GM12875 (cell line): Measurements from ENCODE around the gene CFB.
A peak's percentile ranks its signal among the peaks of the same experiment; 100 is the strongest.
"Not testable (repeated sequence)": the region's sequence is repeated elsewhere in the genome, so short reads cannot be mapped to it uniquely, and the experiment has no call there.

Source experiments
- H3K4me3 ChIP-seq: one replicate; pipeline ENCODE4 v1.5.1; 2011; ENCODE audit warnings: low read depth, low read length, control low read depth
- CTCF ChIP-seq: IDR thresholded peaks from 2 replicates; pipeline ENCODE4 v1.5.1; 2011; ENCODE audit warnings: low read depth, mild to moderate bottlenecking, control low read depth, inconsistent platforms, low read length, moderate library complexity, borderline replicate concordance; ENCODE audit not compliant: insufficient read depth

Gene CFB

GRCh38 chr6:31971279-31971992, 25.5 kb downstream of the CFB start:
- peak overlapping the region; percentile 55 for H3K4me3 ChIP-seq
- TF ChIP-seq CTCF: no peak

GRCh38 chr6:31971993-31972708, 26.3 kb downstream of the CFB start, which contains the start of gene DXO:
TSS of gene DXO (minus strand) at chr6:31972138. CDS start at chr6:31971675, 463 bp downstream.
- TF ChIP-seq CTCF: no peak
- peak within 1 kb of the TSS; percentile 55 for H3K4me3 ChIP-seq

GRCh38 chr6:31972709-31973350, 26.9 kb downstream of the CFB start:
- no peak for TF ChIP-seq CTCF
- H3K4me3 ChIP-seq: peak overlapping the region; percentile 55

- not testable (repeated sequence) for H3K4me3 ChIP-seq
Measured at GRCh38 chr6:31976065-31976464, 30.2 kb downstream of the CFB start.

- H3K4me3 ChIP-seq: no peak overlapping the region
- TF ChIP-seq CTCF: no peak
Measured at GRCh38 chr6:31977816-31978431, 32.0 kb downstream of the CFB start.

- no peak overlapping the region for H3K4me3 ChIP-seq
Measured at GRCh38 chr6:31978831-31979230, 32.9 kb downstream of the CFB start.

More at GRCh38 chr6:31978831-31979230, 32.9 kb downstream of the CFB start:
- TF ChIP-seq CTCF: no peak
